ENCODE measurements around the gene DCP1B. TPM values are rescaled to one million over a fixed set of nuclear protein-coding genes. Genes with fewer than 3 reads are reported as not detected.

DCP1B gene
- total RNA-seq, 1 donor from 2014 or later: 13.6 TPM

DNA sequence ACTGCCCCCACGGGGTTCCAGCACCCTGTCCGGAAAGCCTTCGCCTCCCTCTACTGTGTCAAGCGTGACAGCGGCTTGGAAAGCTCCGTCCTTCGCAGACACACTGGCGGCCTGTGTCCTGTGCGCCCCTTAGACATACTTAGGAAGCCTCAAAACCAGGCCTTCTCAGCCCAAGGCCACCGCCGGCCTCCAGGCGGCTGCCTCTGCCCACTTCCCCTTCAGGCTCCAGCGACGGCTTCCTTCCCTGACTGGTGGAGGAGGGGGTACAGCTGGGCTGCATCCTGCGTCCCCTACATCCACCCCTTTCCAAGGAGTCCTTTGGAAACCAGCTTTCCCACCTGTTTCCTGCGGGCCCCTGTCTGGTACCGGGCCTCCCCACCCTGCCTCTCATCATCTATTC lies 83.3 kb downstream of the DCP1B start:
- DNase-seq (ENCODE audit: low spot score): peak; percentile 50
- Mint-ChIP-seq H3K9me3 (ENCODE audit: unreplicated experiment) (no peaks in the 10 kb centered on the region), H3K36me3 (ENCODE audit: low read depth, unreplicated experiment) (peaks cover 8% of the 10 kb centered on the region), H3K4me1 (ENCODE audit: unreplicated experiment) (peaks cover 40% of the 10 kb centered on the region), H3K27me3 (ENCODE audit: unreplicated experiment) (peaks cover 7% of the 10 kb centered on the region), H3K27ac (ENCODE audit: unreplicated experiment) (no peak overlapping the region), H3K4me3 (ENCODE audit: unreplicated experiment) (no peak overlapping the region)
- TF ChIP-seq, protein P1, sequence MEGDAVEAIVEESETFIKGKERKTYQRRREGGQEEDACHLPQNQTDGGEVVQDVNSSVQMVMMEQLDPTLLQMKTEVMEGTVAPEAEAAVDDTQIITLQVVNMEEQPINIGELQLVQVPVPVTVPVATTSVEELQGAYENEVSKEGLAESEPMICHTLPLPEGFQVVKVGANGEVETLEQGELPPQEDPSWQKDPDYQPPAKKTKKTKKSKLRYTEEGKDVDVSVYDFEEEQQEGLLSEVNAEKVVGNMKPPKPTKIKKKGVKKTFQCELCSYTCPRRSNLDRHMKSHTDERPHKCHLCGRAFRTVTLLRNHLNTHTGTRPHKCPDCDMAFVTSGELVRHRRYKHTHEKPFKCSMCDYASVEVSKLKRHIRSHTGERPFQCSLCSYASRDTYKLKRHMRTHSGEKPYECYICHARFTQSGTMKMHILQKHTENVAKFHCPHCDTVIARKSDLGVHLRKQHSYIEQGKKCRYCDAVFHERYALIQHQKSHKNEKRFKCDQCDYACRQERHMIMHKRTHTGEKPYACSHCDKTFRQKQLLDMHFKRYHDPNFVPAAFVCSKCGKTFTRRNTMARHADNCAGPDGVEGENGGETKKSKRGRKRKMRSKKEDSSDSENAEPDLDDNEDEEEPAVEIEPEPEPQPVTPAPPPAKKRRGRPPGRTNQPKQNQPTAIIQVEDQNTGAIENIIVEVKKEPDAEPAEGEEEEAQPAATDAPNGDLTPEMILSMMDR (IDR thresholded peaks at IDR 0.05; ENCODE audit: unreplicated experiment): no peak

- no peak for DNase-seq (ENCODE audit: low spot score)
- Mint-ChIP-seq H3K36me3 (ENCODE audit: low read depth, unreplicated experiment) (peaks cover 8% of the 10 kb centered on the region), H3K27ac (ENCODE audit: unreplicated experiment) (no peak overlapping the region), H3K9me3 (ENCODE audit: unreplicated experiment) (no peaks in the 10 kb centered on the region), H3K4me1 (ENCODE audit: unreplicated experiment) (peaks cover 40% of the 10 kb centered on the region), H3K27me3 (ENCODE audit: unreplicated experiment) (peaks cover 9% of the 10 kb centered on the region), H3K4me3 (ENCODE audit: unreplicated experiment) (no peak overlapping the region)
- TF ChIP-seq, protein P1 (IDR thresholded peaks at IDR 0.05; ENCODE audit: unreplicated experiment): no peak
These were observed 83.8 kb downstream of the DCP1B start for GRCh38 chr12:1920436-1920835.

DNA sequence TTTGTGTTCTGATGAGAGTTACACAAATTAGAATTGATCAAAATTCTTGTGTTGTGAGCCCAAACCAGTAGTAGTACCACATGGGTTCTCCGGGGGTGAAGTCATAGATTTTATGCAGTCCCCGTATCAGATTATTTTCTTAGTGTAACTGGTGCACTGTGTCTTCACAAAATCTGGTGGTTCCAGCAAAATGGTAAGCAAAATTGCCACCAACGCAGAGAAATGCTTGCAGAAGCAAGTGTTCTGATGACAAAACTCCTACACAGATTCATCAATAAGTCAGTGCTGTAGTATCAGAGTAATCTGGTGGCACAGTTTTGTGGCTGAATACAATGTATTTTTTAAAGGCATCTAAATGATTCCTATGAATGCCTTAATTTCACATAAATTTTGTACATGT lies 84.5 kb downstream of the DCP1B start:
- Mint-ChIP-seq H3K36me3 (ENCODE audit: low read depth, unreplicated experiment) (peaks cover 8% of the 10 kb centered on the region), H3K27me3 (ENCODE audit: unreplicated experiment) (peaks cover 9% of the 10 kb centered on the region), H3K27ac (ENCODE audit: unreplicated experiment) (no peak overlapping the region), H3K9me3 (ENCODE audit: unreplicated experiment) (no peaks in the 10 kb centered on the region), H3K4me1 (ENCODE audit: unreplicated experiment) (peaks cover 35% of the 10 kb centered on the region), H3K4me3 (ENCODE audit: unreplicated experiment) (no peak overlapping the region)
- DNase-seq (ENCODE audit: low spot score): no peak
- TF ChIP-seq, protein P1 (IDR thresholded peaks at IDR 0.05; ENCODE audit: unreplicated experiment): no peak

DNA sequence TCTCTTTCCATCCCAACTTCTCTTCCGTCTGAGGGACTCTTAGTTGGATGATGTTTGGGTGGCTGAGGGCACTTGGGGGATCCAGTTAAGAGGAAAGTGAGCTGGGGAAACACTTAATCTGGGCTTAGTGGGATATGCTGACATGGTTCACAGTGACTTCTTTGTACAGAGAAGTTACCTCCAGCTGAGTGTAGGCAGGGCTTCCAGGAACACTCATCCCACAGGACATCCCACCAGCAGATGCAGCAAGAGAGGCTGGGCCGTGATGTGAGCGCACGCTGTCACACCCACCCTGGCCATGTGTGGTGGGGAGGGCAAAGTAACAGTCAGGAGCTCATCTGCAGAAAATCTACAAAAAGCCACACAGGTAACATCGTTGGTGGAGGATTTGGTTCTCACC lies 85.0 kb downstream of the DCP1B start:
- peaks cover 8% of the 10 kb centered on the region for H3K36me3 Mint-ChIP-seq (ENCODE audit: low read depth, unreplicated experiment)
- H3K27ac Mint-ChIP-seq (ENCODE audit: unreplicated experiment): no peak overlapping the region
- no peaks in the 10 kb centered on the region for H3K9me3 Mint-ChIP-seq (ENCODE audit: unreplicated experiment)
- DNase-seq (ENCODE audit: low spot score): no peak
- TF ChIP-seq, protein P1 (IDR thresholded peaks at IDR 0.05; ENCODE audit: unreplicated experiment): no peak
- peaks cover 30% of the 10 kb centered on the region for H3K4me1 Mint-ChIP-seq (ENCODE audit: unreplicated experiment)
- H3K4me3 Mint-ChIP-seq (ENCODE audit: unreplicated experiment): no peak overlapping the region
- peaks cover 10% of the 10 kb centered on the region for H3K27me3 Mint-ChIP-seq (ENCODE audit: unreplicated experiment)

GRCh38 chr12:1918884-1919236 lies 85.4 kb downstream of the DCP1B start:
- Mint-ChIP-seq H3K9me3 (ENCODE audit: unreplicated experiment) (no peaks in the 10 kb centered on the region), H3K27me3 (ENCODE audit: unreplicated experiment) (peaks cover 10% of the 10 kb centered on the region), H3K27ac (ENCODE audit: unreplicated experiment) (no peak overlapping the region), H3K36me3 (ENCODE audit: low read depth, unreplicated experiment) (peaks cover 8% of the 10 kb centered on the region), H3K4me3 (ENCODE audit: unreplicated experiment) (no peak overlapping the region), H3K4me1 (ENCODE audit: unreplicated experiment) (peaks cover 28% of the 10 kb centered on the region)
- TF ChIP-seq, protein P1 (IDR thresholded peaks at IDR 0.05; ENCODE audit: unreplicated experiment): no peak
- no peak for DNase-seq (ENCODE audit: low spot score)
